GM12872 (cell line): ENCODE data around the gene TRERF1.

Source experiments
- CTCF ChIP-seq: IDR thresholded peaks from 3 replicates; pipeline ENCODE4 v1.5.1; 2011; ENCODE audit warnings: low read depth, mild to moderate bottlenecking, low read length, moderate library complexity; ENCODE audit not compliant: insufficient read depth

Gene TRERF1

DNA sequence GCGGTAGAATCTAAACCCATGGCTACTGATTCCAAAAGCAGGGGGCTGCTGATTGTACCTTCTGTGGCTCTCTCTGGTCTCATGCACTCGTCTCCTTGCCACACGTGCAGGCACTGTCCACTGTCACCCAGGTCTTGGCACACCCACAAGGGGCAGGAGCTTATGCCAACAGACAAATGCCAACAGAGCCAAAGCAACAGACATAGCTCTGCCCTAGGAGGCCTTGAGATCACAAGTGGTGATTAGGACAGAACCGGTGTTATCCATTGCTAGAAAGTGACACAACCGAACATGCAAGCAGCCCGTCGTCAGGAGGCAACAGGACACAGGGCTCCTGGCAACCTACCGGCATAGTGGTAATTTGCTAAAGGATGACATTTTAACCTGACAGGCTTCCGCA lies 197.2 kb downstream of the TRERF1 start:
- TF ChIP-seq CTCF, result no peak

- no peak for TF ChIP-seq CTCF
Observed at GRCh38 chr6:42251911-42252637, 199.7 kb downstream of the TRERF1 start.

GRCh38 chr6:42251500-42251899 lies 200.2 kb downstream of the TRERF1 start:
- no peak for TF ChIP-seq CTCF

GRCh38 chr6:42250274-42250931 lies 201.3 kb downstream of the TRERF1 start:
- TF ChIP-seq CTCF, result no peak

GRCh38 chr6:42249279-42249678 lies 202.4 kb downstream of the TRERF1 start:
- no peak for TF ChIP-seq CTCF

DNA sequence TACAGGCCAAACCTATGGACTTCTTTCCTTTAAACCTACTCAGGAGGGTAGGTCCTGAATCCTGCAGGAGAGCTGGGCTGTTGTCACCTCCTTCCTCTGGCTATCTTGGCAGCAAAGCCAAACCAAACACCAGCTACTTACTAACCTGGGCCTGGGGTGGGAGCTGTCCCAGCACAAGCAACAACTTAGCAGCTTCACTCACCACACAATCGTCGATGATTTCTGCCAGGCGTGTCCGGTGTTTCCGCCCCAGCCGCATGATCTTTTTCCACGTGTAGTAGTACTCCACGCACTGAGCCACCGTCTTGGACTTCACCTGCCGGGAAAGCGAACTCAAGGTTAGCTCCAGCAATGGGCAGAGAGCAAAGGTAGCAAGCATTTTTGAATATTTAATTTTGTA lies 208.7 kb downstream of the TRERF1 start:
- TF ChIP-seq CTCF, result no peak

DNA sequence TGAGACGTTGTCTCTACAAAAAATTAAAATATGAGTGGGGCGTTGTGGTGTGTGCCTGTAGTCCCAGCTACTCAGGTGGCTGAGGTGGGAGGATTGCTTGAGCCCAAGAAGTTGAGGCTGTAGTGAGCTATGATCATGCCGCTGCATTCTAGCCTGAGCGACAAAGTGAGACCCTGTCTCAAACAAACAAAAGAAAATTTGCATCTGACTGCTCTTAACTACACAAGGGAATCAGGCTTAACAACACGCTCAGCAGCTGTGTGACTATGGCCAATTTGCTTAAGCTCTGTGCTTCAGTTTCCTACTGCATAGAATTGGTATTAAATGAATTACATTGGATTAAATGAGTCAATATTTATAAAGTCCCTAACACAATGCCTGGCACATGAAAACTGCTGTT lies 209.8 kb downstream of the TRERF1 start:
- no peak for TF ChIP-seq CTCF
